Activated CD8-positive, alpha-beta memory T cell treated with anti-CD3 and anti-CD28 coated beads, Interleukin-2, amount 50 U/mL, for 1 hour (primary cell): ENCODE measurements around the gene CINP.
"Not testable (repeated sequence)": the region's sequence is repeated elsewhere in the genome, so short reads cannot be mapped to it uniquely, and the experiment has no call there.

Source experiments
- DNase-seq: peaks from one replicate; pipeline ENCODE4 v3.0.0-alpha.2; 2020; ENCODE audit errors: extremely low read depth

CINP gene

DNA sequence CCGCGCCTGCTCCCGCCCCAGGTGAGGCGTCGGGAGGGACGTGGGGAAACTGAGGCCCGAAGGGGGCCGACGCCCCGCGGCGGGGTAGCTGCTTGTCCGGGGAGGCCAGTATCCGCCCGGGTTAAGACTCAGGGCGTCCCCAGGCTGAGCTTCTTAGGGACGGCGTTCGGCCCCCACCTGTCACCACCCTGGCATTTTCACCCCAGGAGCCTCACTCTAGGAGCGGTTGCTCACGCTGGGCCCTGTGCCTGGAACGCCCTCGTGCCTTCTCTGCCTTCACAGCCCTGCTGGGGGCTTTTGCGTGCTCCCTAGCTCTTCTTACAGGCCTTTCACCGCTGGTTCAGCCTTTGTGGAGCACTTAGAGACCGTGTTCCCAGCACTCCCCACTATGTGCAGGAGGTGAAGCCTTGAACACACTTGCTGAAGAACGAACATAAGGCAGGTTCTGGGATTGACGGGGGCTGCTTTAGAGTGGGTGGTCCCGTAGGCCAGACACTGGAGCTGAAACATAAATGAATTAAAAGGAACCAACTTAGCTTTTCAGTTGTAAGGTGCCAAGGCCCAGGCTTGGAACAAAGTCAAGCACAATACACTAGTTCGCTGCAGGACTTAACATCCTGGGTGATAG, 42.5 kb downstream of the CINP start:
- peak; percentile 22 for DNase-seq

DNA sequence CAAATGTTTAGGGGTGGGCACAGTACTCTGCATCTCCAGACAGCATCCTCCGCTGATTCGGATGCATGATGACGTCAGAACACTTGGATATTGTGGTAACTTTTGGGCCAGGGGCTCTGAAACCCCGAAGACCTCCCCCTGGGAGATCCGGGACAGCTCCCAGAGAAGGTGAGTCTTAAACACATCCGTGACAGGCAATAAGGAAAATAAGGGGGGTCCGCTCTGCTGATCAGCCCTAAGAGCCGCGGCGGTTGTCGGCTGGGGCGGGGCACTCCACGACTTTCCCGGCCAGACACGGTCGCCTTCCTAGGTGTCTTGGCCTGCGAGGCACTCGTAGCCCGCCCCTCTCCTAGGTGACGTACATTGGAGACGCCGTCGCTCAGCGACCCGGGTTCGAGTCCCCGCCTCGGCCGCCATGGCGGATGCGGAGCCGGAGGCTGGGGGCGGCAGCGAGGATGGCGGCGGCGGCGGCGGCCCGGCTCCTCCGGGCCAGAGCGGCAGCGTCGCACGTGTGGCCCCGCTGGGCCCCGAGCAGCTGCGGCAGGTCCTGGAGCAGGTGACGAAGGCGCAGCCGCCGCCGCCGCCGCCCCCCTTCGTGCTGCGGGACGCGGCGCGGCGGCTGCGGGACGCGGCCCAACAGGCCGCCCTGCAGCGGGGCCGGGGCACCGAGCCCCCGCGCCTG, 43.2 kb downstream of the CINP start, which contains the start of gene ZNF839:
Gene ZNF839 (plus strand): TSS at position 396 of the 682 bp plus-strand sequence. CDS start 20 bp downstream, at position 416.
- peak; percentile 82 for DNase-seq

- DNase-seq: no peak
These were observed 43.9 kb downstream of the CINP start for GRCh38 chr14:102318781-102319276.

- DNase-seq: no peak
These were observed 45.0 kb downstream of the CINP start for GRCh38 chr14:102317564-102318248.

- DNase-seq: peak; percentile 81
These were observed 45.7 kb downstream of the CINP start for GRCh38 chr14:102316743-102317563.

DNA sequence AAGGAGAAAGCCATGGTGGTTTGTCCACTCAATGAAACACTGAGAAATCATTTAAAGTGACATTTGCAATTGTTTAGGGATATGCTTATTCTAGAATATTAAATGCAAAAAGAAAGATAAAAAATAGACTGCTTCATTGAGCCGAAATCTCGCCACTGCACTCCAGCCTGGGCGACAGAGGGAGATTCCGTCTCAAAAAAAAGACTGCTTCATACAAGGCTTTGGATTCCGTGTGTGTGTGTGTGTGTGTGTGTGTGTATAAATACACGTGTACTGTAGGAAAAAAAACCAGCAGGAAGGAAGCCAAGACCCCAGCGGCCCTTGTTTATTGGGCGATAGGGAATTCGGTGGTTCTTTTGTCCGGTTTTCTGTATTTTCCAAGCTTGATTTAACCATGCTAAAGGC, 46.4 kb downstream of the CINP start:
- no peak for DNase-seq

GRCh38 chr14:102315121-102315520, 47.6 kb downstream of the CINP start:
- DNase-seq: no peak

DNA sequence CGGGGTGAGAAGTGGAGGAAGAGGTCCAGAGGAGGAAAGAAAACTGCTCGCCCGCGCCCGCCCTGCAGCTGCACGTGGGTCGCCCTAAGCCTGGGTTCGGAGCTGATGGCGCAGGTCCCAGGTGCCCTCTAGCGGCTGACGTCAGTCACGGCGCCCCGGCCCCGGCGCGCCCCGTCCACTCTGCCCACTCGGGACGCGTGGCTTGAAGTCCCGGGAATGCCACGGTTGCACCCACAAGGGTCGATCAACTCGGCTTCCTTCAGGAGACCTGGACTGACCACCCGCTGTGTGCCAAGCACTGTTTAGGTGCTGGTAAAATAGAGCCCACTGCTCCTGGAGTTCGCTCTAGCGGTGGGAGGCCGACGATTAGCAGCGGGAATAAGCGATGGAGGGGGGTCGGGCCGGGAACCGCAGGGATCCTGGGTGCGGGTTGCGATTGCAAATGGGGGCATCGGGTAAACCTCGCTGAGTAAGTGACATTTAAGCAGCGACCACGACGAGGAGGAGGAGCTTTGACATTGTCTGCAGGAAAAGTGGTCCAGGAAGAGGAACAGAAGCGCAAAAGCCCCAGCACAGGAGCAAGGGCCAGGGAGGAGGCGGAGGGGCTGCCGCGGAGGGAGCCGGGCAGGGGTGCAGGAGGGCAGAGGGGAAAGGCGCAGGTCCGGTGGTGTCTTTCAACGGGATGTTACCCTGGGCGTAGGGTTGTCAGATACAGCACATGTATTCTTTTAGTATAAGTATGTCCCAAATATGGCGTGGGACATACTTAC, 48.3 kb downstream of the CINP start:
- peak; percentile 43 for DNase-seq

DNA sequence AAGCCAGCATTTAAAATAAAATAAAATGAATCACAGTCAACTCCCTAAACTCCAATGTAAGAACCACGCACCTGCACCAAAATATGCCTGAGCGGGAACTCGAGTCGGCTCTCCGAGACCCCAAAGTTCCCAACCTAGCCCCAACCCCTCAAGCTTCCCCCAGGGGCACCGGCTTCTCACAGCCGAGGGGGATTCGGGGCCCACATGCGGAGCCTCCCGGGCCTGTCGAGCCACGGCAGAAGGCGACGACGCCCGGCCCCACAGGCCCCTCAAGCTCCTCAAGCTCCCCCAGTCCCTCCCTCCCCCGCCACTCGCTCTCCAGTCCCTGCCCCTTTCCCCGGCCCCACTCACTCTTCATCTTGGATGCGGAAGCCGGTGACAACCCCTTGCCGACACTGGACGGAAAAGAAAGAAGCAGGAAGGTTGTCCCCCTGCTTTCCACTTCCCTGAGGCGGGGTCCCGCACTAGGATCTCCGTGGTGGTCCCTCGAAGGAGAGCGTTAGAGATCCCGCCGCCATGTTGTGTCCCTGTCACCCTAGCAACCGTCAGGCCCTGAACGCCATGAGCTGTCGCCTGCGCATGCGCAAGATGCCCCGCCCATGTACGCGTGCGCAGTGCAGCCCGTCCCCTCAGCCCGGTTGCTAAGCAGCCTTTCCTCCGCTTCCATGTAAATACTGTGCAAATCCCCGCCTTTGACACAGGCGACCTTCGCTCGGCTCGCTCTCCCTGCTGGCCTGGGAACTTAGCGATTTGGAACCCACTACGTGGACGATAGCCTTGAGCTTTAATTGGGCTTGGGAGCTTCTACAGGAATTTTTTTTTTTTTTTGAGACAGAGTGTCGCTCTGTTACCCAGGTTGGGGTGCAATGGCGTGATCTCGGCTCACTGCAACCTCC, 57.8 kb downstream of the CINP start, which contains the start of gene MOK:
Gene MOK (minus strand): TSS at position 554 of the 896 bp plus-strand sequence. CDS start 196 bp downstream, at position 358.
- peak; percentile 85 for DNase-seq

GRCh38 chr14:102303664-102304063, 59.0 kb downstream of the CINP start:
- DNase-seq: no peak

- DNase-seq: not testable (repeated sequence)
These were observed 64.2 kb downstream of the CINP start for GRCh38 chr14:102298303-102299070.
